CD4-positive, alpha-beta T cell treated with Interleukin-12 subunit alpha and Interleukin-12 subunit beta, for 1 hour (primary cell): ENCODE data around the gene PAEP.
"Not testable (repeated sequence)": the region's sequence is repeated elsewhere in the genome, so short reads cannot be mapped to it uniquely, and the experiment has no call there.

Experiments
- DNase-seq: peaks from one replicate; pipeline ENCODE4 v3.0.0-alpha.2; 2020

The PAEP gene

DNA sequence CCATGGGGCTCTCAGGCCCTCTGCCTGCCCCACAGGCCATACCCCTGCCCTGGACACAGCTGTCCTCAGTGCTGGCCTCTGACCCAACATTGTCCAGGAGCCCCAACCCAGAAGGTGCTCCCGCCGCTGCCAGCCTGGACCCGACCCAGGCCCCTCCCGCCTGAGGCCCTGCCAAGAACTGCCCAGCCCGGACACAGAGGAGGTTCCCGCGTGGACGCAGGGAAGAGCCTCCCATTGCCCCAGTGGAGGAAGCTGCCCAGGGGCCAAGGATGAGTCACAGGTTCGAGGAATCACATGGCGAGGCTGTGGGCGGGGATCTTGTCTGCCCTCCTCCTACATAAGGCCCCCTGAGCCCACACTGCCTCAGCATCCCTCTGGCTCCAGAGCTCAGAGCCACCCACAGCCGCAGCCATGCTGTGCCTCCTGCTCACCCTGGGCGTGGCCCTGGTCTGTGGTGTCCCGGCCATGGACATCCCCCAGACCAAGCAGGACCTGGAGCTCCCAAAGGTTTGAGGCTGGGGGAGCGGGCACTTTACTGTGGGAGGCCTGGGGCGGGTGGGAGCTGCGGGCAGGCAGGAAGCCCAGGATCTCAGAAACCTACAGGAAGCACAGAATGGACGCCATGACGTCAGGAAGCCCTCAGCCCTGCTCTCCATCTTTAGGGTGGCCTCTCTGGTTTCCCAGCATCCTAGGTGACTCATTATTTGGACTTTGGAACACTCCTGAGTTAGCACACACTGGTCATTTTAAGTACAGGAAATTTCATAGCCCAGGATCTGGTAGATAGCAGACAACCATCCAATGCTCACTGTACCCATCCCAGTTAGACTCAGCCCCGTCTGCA, at the start of gene PAEP:
PAEP (plus strand) TSS at position 366 of the 844 bp plus-strand sequence.
- no peak for DNase-seq

DNA sequence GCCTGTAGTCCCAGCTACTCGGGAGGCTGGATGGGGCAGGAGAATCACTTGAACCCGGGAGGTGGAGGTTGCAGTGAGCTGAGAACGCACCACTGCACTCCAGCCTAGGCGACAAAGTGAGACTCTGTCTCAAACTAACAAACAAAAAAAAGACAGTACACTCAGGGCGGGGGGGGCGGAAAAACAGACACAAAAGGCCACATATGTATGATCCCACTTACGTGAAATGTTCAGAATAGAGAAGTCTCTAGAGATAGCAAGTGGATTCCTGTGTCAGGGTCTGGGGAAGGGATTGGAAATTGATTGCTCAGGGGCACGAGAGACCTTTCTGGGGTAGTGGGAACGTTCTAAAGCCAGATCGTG, 49.3 kb upstream of the PAEP start:
- DNase-seq, result no peak

DNA sequence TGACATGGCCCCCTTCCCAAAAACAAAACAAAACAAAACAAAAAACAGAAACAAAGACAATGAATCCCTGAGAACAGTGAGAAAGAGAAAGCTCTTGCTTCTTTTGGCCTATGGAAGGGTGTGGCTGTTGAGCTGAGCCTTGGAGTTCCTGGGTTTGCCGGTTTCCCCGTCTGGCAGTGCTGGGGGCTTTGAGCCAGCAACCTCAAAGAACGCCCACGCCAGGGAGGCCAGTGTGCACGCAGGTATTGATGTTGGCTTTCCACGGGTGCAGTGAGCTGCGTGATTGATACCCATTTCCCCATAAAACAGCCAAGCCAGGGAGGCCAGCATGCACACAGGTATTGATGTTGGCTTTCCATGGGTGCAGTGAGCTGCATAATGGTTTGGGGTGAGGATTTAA, 48.7 kb upstream of the PAEP start:
- no peak for DNase-seq

GRCh38 chr9:135513351-135513846, 48.2 kb upstream of the PAEP start:
- no peak for DNase-seq

DNA sequence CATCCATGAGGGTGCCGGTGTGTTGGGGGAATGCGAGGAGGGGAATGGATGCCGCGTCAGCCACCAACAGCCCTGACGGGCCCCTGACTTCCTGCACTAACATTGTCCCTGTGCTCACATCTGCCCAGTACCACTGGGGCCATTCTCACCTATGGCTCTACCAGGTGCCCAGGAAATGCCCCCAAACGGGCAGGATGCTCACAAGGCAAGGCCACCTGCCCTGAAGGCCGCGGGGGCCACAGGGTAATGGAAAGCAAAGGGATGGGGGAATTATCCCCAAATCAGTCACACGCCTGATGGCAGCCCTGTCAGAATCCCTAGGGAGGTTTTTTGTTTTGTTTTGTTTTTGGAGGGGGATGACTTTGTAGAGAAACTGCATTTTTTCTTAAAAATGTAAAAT, 47.6 kb upstream of the PAEP start:
- DNase-seq, result not testable (repeated sequence)

DNA sequence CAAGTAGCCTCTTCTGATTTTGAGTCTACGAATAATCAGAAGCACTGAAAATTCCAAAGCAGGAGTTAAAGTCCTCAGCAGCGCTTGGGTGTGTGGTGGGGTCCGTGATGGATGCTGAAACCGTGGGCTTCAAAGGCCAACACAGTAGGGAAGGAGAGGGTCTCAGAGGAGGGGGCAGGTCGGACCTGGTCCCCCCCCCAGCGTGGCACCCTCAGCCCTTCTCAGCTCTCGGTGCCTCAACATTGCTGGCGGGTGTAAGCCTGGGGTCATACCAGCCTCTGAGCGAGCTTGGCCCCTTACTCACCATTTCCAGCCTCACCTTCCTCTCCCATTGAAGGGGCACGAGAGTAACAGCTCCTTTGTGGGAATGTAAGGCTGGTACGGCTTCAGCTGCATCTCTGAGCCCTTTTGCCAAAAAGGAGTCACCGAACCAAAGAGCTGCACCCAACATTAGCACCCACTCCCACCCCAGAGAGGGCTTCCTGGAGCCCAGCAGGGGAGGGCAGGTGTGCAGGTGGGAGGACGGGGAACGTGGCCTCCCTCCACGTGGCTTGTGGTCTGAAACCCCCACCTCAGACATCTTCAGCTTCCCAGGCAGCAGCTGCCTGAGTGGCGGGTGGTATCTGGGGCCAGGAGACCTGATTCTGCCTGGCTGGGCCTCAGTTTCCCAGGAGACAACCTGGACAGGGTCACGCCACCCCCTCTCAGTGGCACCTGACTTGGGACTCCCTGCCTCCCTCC, 47.0 kb upstream of the PAEP start:
- DNase-seq, result no peak

DNA sequence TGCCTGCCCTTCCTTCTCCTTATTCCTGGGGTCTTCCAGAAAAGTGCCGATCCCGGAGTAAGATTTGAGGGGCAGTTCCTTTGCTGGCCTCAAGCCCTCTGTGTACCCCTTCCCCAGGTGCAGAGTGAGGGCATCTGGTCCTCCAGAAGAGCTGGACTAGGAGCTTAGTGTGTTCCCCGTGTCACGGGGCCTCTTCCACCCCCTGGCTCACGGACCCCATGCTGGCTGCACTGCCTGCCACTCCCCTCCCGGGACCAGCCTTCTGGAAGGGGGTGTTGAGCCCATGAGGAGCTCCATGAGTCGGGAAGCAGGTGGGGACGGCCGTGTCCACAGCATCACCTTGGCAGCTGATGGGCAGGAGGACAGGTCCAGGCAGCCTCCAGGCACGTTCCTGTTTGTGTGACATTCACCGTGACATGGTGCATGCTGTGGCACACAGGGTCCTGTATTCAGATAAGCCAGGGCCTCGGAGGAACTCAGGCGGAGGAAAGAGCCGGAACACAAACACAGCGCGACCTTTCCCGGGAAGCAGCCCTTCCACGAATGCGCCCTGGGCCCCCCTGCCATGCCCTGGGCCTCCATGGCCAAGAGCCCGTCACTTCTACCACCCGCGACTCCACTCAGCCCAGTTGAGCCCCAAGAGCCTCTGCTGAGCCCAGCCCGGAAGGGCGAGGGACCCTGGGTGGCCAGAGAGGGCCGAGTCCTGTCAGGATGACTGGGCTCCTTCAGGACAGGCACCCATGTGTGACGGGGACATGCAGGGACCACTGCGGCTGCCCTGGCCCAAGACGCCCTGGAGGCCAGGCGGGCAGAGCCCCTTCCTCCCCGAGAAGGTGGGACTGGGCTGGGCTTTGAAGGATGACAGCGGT, 46.2 kb upstream of the PAEP start:
- no peak for DNase-seq

DNA sequence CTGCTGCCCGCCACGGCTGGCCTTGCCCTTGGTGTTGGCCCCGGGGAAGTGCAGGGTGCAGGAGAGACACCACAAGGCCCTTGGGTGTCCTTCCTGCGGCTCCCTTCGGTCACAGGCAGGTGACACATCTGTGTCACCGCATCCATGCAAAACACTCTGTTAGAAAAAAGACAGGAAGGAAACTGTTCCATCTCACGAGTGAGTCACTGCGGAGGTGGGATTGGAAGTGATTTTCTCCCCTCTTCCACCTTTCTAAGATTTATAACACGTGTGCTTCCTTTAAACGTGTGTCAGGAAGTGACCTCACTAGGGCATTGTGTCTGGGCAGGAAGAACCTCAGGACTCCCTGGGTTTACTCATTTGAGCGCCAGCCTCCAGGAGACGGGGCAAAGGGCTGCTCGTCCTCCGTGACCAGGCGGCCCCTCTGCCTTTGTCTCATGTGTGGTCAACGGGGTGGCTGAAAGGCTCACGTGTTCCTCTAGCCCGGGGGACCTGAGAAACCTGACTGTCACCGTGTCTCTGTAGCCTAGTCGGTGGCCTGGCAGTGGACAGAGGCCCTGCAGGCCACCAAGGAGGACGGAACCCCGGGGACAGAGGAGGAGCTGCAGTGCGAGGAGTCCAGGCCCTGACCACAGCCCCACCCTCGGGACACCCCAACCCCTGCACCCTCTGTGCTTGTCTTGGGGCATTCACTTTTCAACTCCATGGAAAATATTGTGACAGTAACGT, 45.3 kb upstream of the PAEP start:
- DNase-seq, result no peak

DNA sequence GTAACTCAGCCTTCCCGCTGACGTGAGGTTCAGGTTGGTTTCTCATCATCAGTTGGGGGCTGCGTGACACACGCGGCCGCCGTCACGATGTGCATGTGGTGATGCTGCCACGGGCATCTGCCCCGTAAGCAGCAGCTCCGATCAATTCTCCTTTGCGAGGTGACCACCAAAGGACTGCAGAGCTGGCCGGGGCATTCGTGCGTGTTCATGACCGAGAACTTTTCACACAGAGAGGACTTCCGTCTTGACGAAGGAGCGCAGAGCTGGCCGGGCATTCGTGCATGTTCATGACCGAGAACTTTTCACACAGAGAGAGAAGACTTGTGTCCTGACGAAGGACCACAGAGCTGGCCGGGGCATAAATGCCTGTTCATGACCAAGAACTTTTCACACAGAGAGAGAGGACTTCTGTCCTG, 44.1 kb upstream of the PAEP start:
- no peak for DNase-seq

DNA sequence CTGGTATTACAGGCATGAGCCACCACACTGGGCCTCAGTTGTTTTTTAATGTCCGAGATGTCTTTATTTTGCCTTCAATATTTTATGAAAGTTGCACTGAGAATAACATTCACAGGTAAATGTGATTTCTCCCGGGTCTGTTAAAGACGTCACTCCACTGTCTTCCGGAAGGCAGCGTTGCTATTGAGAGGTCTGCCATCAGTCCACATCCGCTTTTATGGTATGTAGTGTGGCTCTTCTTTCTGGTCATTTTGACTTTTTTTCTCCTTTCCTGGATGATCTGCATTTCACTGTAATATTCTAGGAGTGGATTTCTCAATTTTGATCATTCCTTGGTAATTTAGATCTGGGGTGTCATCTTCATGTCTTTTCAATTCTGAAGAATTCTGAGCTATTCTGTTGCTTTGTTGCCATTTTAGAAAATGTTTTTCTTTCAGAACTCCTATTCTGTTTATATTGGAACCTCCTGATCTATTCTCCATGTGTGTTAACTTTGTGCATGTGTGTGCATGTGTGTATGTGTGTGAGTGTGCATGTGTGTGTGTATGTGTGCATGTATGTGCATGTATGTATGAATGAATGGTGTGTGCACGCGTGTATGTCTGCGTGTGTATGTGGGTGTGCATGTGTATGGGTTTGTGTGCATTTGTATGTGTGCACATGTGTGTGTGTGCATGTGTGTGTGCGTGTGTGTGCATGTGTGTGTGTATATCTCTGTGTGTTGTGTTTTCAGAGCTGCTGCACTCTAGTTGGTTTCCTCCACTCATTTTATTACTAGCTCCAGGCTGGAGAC, 42.2 kb upstream of the PAEP start:
- DNase-seq, result no peak

DNA sequence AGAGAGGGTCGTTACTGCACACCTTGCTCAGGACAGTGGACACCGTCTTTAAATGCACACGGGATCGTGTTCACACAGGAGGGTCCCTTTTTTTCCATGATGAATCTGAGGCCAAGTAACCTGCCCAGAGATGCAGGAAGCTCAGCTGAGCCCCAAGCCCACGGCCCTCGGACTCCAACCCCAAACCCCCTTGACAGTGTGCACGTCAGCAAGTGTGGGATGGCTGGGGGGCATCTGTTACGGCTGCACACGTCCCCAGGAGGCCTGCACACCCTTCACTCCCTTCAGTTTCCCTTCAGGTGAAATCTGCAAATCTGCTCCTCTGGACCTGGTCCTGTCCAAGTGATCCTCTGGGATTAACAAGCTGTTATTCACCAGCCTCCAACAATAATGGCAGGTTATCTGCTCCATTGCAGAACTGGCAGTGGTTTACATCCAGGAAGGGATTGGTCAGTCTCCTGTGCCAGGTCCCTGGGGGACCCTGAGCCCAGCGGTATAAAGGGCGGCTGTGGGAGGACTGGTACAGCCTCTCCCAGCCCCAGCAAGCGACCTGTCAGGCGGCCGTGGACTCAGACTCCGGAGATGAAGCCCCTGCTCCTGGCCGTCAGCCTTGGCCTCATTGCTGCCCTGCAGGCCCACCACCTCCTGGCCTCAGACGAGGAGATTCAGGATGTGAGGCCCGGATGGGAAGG, 40.5 kb upstream of the PAEP start, which contains the start of gene LCN1:
LCN1 (plus strand) TSS at position 525 of the 692 bp plus-strand sequence; CDS start at position 583, 58 bp downstream.
- no peak for DNase-seq

GRCh38 chr9:135521608-135522095, 39.9 kb upstream of the PAEP start:
- no peak for DNase-seq

- DNase-seq, result no peak
Observed at GRCh38 chr9:135522137-135522877, 39.2 kb upstream of the PAEP start.

- DNase-seq, result no peak
Observed at GRCh38 chr9:135522931-135523330, 38.6 kb upstream of the PAEP start.

- no peak for DNase-seq
Observed at GRCh38 chr9:135523521-135524129, 37.9 kb upstream of the PAEP start.

- DNase-seq, result no peak
Observed at GRCh38 chr9:135524130-135524861, 37.3 kb upstream of the PAEP start.

DNA sequence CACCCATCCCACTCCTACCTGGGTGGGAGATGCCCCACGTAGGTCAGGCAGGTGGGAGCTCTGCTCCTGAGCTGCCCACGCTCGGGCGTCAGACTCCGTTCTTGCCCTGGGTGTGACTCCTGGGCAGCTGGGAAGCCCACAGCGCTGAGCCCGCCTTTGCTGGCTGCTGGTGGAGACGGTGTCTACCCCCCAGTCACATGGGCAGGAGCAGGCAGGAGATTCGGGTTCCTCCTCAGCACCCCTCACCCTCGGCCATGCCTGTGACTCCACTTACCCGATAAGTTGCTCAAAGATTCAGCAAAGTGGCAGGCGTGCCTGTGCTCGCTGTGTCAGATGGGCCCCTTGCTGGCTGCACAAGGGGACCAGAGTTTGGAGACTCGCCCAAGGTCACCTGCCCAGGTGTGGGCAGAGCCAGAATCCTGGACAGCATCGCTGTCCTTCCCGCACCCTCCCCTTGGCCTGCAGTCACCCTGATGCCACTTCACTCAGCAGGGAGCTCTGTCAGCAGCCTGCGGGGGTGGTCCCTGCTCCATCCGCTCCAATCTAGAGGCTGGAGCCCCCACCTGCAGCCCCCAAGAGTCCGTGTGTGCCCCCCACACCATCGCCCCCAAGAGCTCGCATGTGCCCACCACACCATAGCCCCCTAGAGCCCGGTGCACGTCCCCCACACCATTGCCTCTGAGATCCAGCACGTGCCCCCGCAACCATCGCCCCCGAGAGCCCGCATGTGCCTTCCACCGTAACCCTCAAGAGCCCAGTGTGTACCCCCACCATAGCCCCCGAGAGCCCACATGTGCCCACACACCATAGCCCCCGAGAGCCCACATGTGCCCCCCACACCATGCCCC, 36.1 kb upstream of the PAEP start:
- no peak for DNase-seq
